ENCODE results near the gene SLC6A7. TPM values are rescaled to one million over a fixed set of nuclear protein-coding genes. Genes with fewer than 3 reads are reported as not detected.

Gene SLC6A7
- polyA plus RNA-seq, 1 experiment = not detected

GRCh38 chr5:150249744-150250143 is 59.9 kb downstream of the SLC6A7 start:
- CTCF ChIA-PET = interaction anchor here (0.6 kb wide), 1 partner anchor 13 kb away, joined by 3 read pairs; no protein-coding TSS in a partner anchor
- H3K27ac ChIP-seq (ENCODE audit: low read depth, low read length) = no peak overlapping the region
- DNase-seq (ENCODE audit: low read depth, low spot score) = no peak
- TF ChIP-seq CTCF (IDR thresholded peaks at IDR 0.05; ENCODE audit: low read depth, low read length) = no peak
- H3K27me3 ChIP-seq (ENCODE audit: control insufficient read depth, insufficient read depth, low read length) = no peaks in the 10 kb centered on the region
- H3K4me3 ChIP-seq (ENCODE audit: low read depth, low read length) = no peak overlapping the region
- no peaks in the 10 kb centered on the region; the same call in 1 of the 2 replicates for H3K9me3 ChIP-seq (ENCODE audit: control insufficient read depth, insufficient read depth, low read length)
- POLR2A ChIA-PET = interaction anchor here (0.8 kb wide), 1 partner anchor 44 kb away, joined by 3 read pairs; no protein-coding TSS in a partner anchor

- Histone ChIP-seq H3K27ac (ENCODE audit: low read depth, low read length) (no peak overlapping the region), H3K9me3 (ENCODE audit: control insufficient read depth, insufficient read depth, low read length) (no peaks in the 10 kb centered on the region), H3K27me3 (ENCODE audit: control insufficient read depth, insufficient read depth, low read length) (no peaks in the 10 kb centered on the region), H3K4me3 (ENCODE audit: low read depth, low read length) (no peak overlapping the region)
- POLR2A ChIA-PET = no interaction called here
- CTCF ChIA-PET = interaction anchor here (0.5 kb wide), 1 partner anchor 207 kb away, joined by 4 read pairs; no protein-coding TSS in a partner anchor
- DNase-seq (ENCODE audit: low read depth, low spot score) = no peak
- TF ChIP-seq CTCF (IDR thresholded peaks at IDR 0.05; ENCODE audit: low read depth, low read length) = no peak
Observed at GRCh38 chr5:150251504-150251903, 61.6 kb downstream of the SLC6A7 start.

GRCh38 chr5:150252489-150252888 is 62.6 kb downstream of the SLC6A7 start:
- Histone ChIP-seq H3K4me3 (ENCODE audit: low read depth, low read length) (no peak overlapping the region), H3K9me3 (ENCODE audit: control insufficient read depth, insufficient read depth, low read length) (no peaks in the 10 kb centered on the region), H3K27me3 (ENCODE audit: control insufficient read depth, insufficient read depth, low read length) (no peaks in the 10 kb centered on the region), H3K27ac (ENCODE audit: low read depth, low read length) (no peak overlapping the region)
- CTCF ChIA-PET = interaction anchor here (0.5 kb wide), 1 partner anchor 583 kb away, joined by 3 read pairs; no protein-coding TSS in a partner anchor
- DNase-seq (ENCODE audit: low read depth, low spot score) = no peak
- POLR2A ChIA-PET = no interaction called here
- TF ChIP-seq CTCF (IDR thresholded peaks at IDR 0.05; ENCODE audit: low read depth, low read length) = no peak

- Histone ChIP-seq H3K27me3 (ENCODE audit: control insufficient read depth, insufficient read depth, low read length) (no peaks in the 10 kb centered on the region), H3K27ac (ENCODE audit: low read depth, low read length) (no peak overlapping the region), H3K4me3 (ENCODE audit: low read depth, low read length) (no peak overlapping the region), H3K9me3 (ENCODE audit: control insufficient read depth, insufficient read depth, low read length) (no peaks in the 10 kb centered on the region)
- no peak for TF ChIP-seq CTCF (IDR thresholded peaks at IDR 0.05; ENCODE audit: low read depth, low read length)
- ChIA-PET POLR2A (no interaction called here), CTCF (no interaction called here)
- DNase-seq (ENCODE audit: low read depth, low spot score) = no peak
Observed at GRCh38 chr5:150253416-150254208, 63.8 kb downstream of the SLC6A7 start.

GRCh38 chr5:150254363-150254762 is 64.5 kb downstream of the SLC6A7 start:
- TF ChIP-seq CTCF (IDR thresholded peaks at IDR 0.05; ENCODE audit: low read depth, low read length) = no peak
- Histone ChIP-seq H3K9me3 (ENCODE audit: control insufficient read depth, insufficient read depth, low read length) (no peaks in the 10 kb centered on the region), H3K27me3 (ENCODE audit: control insufficient read depth, insufficient read depth, low read length) (no peaks in the 10 kb centered on the region), H3K4me3 (ENCODE audit: low read depth, low read length) (no peak overlapping the region), H3K27ac (ENCODE audit: low read depth, low read length) (no peak overlapping the region)
- ChIA-PET POLR2A (no interaction called here), CTCF (interaction anchor here (0.9 kb wide), 1 partner anchor 263 kb away, joined by 4 read pairs; no protein-coding TSS in a partner anchor)
- DNase-seq (ENCODE audit: low read depth, low spot score) = no peak

Measured in AG04450 (cell line).